ENCODE measurements around the gene MEF2D. TPM values are rescaled to one million over a fixed set of nuclear protein-coding genes. Genes with fewer than 3 reads are reported as not detected.

The MEF2D gene
- total RNA-seq, 1 experiment from 2014 or later: 33.5 TPM

GRCh38 chr1:156476501-156477298 lies 23.9 kb downstream of the MEF2D start:
- TF ChIP-seq EZH2 (IDR thresholded peaks at IDR 0.05; ENCODE audit: low read depth): no peak
- no peak for TF ChIP-seq CTCF (conservative IDR thresholded peaks at IDR 0.05)
- ChIA-PET POLR2A (ENCODE audit: unreplicated experiment) (no interaction called here), CTCF (no interaction called here)
- Histone ChIP-seq H3K79me2 (ENCODE audit: low read depth) (no peaks in the 10 kb centered on the region), H3K27me3 (ENCODE audit: insufficient read depth, low read depth) (no peaks in the 10 kb centered on the region), H3K9me2 (ENCODE audit: insufficient read depth) (no peaks in the 10 kb centered on the region), H3F3A (ENCODE audit: insufficient read depth, low read depth) (peaks cover 29% of the 10 kb centered on the region), H4K20me1 (ENCODE audit: insufficient read depth) (no peaks in the 10 kb centered on the region; the same call in 1 of the 2 replicates), H3K4me1 (replicated peaks; ENCODE audit: insufficient read depth) (peaks cover 32% of the 10 kb centered on the region), H2AFZ (no peak overlapping the region), H3K36me3 (ENCODE audit: low read depth) (peaks cover 25% of the 10 kb centered on the region; the same call in 1 of the 2 replicates), H3K9me3 (ENCODE audit: insufficient read depth, low read depth) (no peaks in the 10 kb centered on the region), H3K4me2 (no peak overlapping the region), H3K27ac (no peak overlapping the region), H3K4me3 (no peak overlapping the region)
- no TSS peak for BruUV-seq (replicated peaks)
- intact Hi-C loops (cut with micrococcal nuclease; ENCODE audit: unreplicated experiment): no loop called here
- peak in 1 of 2 experiments; percentile 23 for DNase-seq

GRCh38 chr1:156475568-156476500 lies 24.7 kb downstream of the MEF2D start:
- peaks cover 41% of the 10 kb centered on the region for H3K4me1 ChIP-seq (replicated peaks; ENCODE audit: insufficient read depth)
- DNase-seq: peak in 1 of 2 experiments; percentile 18
- peaks cover 22% of the 10 kb centered on the region; the same call in 1 of the 2 replicates for H3K36me3 ChIP-seq (ENCODE audit: low read depth)
- H3K4me2 ChIP-seq: no peak overlapping the region
- H3K4me3 ChIP-seq: no peak overlapping the region
- H3F3A ChIP-seq (ENCODE audit: insufficient read depth, low read depth): peaks cover 35% of the 10 kb centered on the region
- no peaks in the 10 kb centered on the region for H3K9me2 ChIP-seq (ENCODE audit: insufficient read depth)
- no TSS peak for BruUV-seq (replicated peaks)
- no peaks in the 10 kb centered on the region; the same call in 1 of the 2 replicates for H4K20me1 ChIP-seq (ENCODE audit: insufficient read depth)
- no peaks in the 10 kb centered on the region for H3K79me2 ChIP-seq (ENCODE audit: low read depth)
- H3K27ac ChIP-seq: no peak overlapping the region
- no peak overlapping the region for H2AFZ ChIP-seq
- no peaks in the 10 kb centered on the region for H3K27me3 ChIP-seq (ENCODE audit: insufficient read depth, low read depth)
- CTCF ChIA-PET: no interaction called here
- POLR2A ChIA-PET (ENCODE audit: unreplicated experiment): no interaction called here
- intact Hi-C loops (cut with micrococcal nuclease; ENCODE audit: unreplicated experiment): no loop called here
- no peaks in the 10 kb centered on the region for H3K9me3 ChIP-seq (ENCODE audit: insufficient read depth, low read depth)
- TF ChIP-seq CTCF (conservative IDR thresholded peaks at IDR 0.05) (no peak), EZH2 (IDR thresholded peaks at IDR 0.05; ENCODE audit: low read depth) (no peak)

- ChIA-PET POLR2A (ENCODE audit: unreplicated experiment) (no interaction called here), CTCF (no interaction called here)
- Histone ChIP-seq H3K4me1 (replicated peaks; ENCODE audit: insufficient read depth) (peaks cover 48% of the 10 kb centered on the region), H3K27me3 (ENCODE audit: insufficient read depth, low read depth) (no peaks in the 10 kb centered on the region), H3K9me3 (ENCODE audit: insufficient read depth, low read depth) (no peaks in the 10 kb centered on the region), H3F3A (ENCODE audit: insufficient read depth, low read depth) (peaks cover 39% of the 10 kb centered on the region), H3K36me3 (ENCODE audit: low read depth) (peaks cover 22% of the 10 kb centered on the region; the same call in 1 of the 2 replicates), H3K79me2 (ENCODE audit: low read depth) (no peaks in the 10 kb centered on the region), H3K27ac (no peak overlapping the region), H2AFZ (no peak overlapping the region), H3K4me3 (no peak overlapping the region), H3K4me2 (no peak overlapping the region), H4K20me1 (ENCODE audit: insufficient read depth) (no peaks in the 10 kb centered on the region; the same call in 1 of the 2 replicates), H3K9me2 (ENCODE audit: insufficient read depth) (no peaks in the 10 kb centered on the region)
- TF ChIP-seq CTCF (conservative IDR thresholded peaks at IDR 0.05): no peak
- no peak for TF ChIP-seq EZH2 (IDR thresholded peaks at IDR 0.05; ENCODE audit: low read depth)
- intact Hi-C loops (cut with micrococcal nuclease; ENCODE audit: unreplicated experiment): no loop called here
- DNase-seq: peak in 1 of 2 experiments; percentile 3
- BruUV-seq (replicated peaks): no TSS peak
Observed at GRCh38 chr1:156474966-156475365, 25.6 kb downstream of the MEF2D start.
